HG02840 (cell line): Measurements from ENCODE around the gene RUNX2.

ENCODE experiments used
- ATAC-seq: cut with Tn5 transposase; IDR thresholded peaks from one replicate; pipeline ENCODE4 v1.9.1; 2021; ENCODE audit warnings: mild to moderate bottlenecking, moderate library complexity, moderate number of reproducible peaks; ENCODE audit not compliant: unreplicated experiment, low FRiP score

RUNX2 gene

GRCh38 chr6:45477790-45478189, 149.7 kb downstream of the RUNX2 start:
- ATAC-seq = no peak

DNA sequence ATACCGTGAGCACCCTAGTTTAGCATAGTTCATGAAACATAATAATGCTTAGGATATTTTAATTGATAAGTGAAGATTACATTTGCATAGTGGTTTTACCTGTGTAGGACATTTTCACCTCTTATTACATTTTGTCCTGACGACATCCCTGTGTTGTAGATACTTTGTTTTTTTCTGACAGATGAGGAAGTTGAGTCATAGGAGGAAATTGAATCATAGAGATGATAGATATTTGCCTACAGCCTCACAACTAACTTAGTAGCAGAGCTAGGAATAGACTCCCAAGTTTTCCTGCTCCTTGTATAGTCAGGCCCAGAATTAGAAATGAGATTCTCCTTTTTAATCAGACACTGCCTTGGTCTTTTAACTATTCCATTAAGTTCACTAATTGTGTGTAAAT, 150.1 kb downstream of the RUNX2 start:
- no peak for ATAC-seq

GRCh38 chr6:45479834-45480751, 152.0 kb downstream of the RUNX2 start:
- ATAC-seq = peak; percentile 70

GRCh38 chr6:45480752-45481415, 152.8 kb downstream of the RUNX2 start:
- ATAC-seq = no peak

DNA sequence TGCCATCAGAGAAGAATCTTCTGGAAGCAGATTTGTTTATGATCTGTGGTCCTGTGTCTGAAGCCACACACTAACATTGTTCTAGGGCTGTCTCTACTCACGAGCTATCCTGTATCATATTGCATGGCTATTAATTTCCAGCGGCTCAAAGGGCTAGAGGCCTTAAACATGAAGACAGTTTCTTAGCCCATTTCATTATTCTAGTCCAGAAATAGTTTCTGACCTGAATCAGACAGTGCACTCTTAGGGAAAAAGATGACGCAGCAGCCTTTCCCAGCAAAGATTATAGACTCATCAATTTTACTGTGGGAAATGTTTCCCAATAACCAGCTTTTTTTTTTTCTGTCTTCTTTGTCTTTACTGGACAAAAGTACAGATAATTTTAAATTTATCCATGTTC, 154.9 kb downstream of the RUNX2 start:
- ATAC-seq = no peak

DNA sequence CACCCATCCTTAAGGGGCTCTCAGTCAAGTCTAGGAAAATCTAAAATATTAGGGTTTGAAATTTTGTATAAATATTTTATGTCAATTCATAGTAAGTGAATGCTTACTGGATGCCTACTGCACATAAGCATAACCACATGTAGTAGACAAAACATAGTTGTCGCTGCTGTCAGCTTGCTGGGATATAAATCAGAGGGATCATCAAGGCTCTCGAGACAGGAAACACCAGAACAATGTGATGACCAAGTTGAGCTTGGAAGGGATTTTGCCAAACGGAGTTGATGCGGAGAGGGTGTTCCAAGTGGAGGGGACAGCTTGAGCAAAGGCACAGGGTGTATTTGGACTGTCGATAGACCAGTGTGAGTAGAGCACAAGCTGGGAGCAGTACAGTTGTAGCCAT, 155.4 kb downstream of the RUNX2 start:
- ATAC-seq = no peak

GRCh38 chr6:45486736-45487135, 158.6 kb downstream of the RUNX2 start:
- ATAC-seq = no peak

GRCh38 chr6:45487645-45488044, 159.5 kb downstream of the RUNX2 start:
- no peak for ATAC-seq

- no peak for ATAC-seq
These were observed 160.1 kb downstream of the RUNX2 start for GRCh38 chr6:45488269-45488668.

DNA sequence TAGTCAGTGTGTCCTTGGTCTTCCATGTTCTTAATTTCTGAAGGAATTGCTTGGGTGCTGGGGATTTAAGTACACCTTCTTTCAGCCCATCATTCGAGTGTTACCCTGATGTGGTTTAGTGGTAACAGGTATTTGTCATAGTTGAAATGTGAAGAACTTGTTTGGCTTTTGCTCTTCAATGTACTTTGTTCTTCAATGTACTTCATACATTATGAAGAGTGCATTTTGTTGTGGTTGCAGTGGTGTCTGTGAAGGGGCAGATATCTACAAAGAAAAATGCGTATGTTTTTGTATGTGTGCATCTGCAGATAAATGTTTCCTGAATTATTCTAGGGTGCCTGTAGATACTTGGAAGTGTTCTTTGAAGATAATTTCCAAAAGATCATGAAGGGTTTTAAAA, 160.8 kb downstream of the RUNX2 start:
- ATAC-seq = no peak

DNA sequence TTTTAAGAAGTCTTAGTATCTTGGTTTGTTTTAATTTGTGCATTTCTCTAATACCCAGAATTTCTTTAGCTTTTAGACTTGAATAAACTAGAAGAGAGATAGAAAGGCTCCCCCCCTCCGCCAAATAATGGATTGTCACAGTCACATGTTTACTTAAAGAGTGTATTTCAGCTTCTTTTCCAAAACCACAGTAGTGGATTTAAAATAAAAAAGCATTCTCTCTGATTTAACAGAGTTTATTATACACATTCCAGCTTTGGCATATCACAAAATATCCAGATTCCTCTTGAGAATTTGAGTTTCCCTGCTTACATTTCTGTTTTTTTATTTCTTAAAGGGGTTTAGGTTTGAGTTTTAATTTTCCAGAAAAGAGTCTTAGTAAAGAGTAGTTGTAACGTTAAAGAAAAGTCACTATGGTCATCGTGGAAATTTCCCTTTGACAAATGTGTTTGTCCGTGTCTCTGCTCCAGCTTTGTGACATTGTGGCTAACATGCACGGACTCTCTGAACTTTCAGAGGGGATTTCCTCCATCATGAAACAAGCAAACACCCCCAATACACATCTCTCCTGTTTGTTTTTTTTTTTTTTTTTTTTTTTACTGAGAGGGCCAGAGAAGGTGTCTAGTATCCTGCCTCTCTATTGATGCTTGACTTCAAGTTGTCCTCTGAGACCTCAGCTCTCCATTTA, 163.1 kb downstream of the RUNX2 start:
- no peak for ATAC-seq

GRCh38 chr6:45491874-45492273, 163.7 kb downstream of the RUNX2 start:
- no peak for ATAC-seq

GRCh38 chr6:45493761-45494160, 165.6 kb downstream of the RUNX2 start:
- ATAC-seq = no peak

DNA sequence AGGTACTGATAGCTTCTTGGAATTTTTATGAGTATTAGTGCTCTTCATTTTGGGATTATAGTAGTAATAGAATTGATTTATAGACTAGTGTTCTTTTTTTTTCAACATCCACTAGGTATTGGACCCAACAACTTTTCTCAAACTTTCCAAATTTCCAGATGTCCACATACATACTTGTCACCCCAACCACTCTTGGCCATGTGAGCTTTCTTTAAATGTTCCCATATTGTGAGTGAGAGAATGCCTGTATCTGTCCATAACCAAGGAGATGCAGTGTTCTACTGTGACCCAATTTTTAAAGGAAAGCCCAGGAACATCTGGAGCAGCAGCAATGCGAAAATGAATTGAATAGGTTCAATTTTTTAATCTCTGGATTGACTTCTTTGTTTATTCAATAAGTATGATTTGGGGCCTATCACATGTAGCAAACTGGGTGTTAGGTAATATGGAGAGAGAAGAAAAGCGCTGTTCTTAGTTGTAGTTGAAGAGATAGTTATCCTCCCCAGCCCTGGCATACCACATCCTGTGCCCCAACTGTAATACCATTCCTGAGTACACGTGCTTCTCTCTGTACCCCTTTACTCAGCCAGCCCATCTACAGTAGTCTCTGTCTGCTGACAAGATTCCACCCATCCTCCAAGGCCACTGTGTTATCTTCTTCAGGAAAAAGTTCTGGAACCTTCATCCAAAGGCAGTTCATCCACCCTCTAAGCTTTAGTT, 166.4 kb downstream of the RUNX2 start:
- ATAC-seq = no peak

- ATAC-seq = no peak
These were observed 167.4 kb downstream of the RUNX2 start for GRCh38 chr6:45495429-45496084.

GRCh38 chr6:45496085-45496433, 167.9 kb downstream of the RUNX2 start:
- no peak for ATAC-seq

DNA sequence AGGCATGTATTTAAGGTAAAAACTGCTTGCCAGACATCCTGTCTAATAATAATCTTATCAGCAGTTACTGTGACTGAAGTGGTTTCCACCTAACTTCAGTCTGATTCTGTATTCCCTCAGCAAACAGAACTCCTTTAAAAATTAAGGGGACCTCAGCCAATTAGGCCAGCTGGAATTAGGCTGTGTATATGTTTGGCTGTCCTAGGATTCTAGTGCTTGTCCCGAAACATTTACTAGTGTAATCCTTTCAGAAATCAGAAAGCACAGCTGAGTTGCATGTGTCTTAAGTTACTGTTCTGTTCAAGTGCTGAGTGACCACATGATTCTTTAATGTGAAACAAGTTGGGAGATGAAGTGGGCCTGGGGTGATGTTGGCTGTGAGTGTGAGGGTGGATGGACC, 170.5 kb downstream of the RUNX2 start:
- ATAC-seq = no peak

- ATAC-seq = no peak
These were observed 173.0 kb downstream of the RUNX2 start for GRCh38 chr6:45500924-45501816.

- no peak for ATAC-seq
These were observed 174.3 kb downstream of the RUNX2 start for GRCh38 chr6:45502456-45502855.
